ENCODE measurements around the gene VARS2. TPM values are rescaled to one million over a fixed set of nuclear protein-coding genes. Genes with fewer than 3 reads are reported as not detected.

Gene VARS2
- total and polyA plus RNA-seq, 9 of the 15 experiments (the other 6 are each of a cell fraction or from before 2014, with no cell fraction given) = 1.6 to 53.6 (median 29.9) TPM

GRCh38 chr6:30882759-30883684 lies 31.0 kb upstream of the VARS2 start (continued):
- TF ChIP-seq, protein P1, sequence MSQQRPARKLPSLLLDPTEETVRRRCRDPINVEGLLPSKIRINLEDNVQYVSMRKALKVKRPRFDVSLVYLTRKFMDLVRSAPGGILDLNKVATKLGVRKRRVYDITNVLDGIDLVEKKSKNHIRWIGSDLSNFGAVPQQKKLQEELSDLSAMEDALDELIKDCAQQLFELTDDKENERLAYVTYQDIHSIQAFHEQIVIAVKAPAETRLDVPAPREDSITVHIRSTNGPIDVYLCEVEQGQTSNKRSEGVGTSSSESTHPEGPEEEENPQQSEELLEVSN (IDR thresholded peaks at IDR 0.05; ENCODE audit: borderline replicate concordance in 1 of 2, extremely low read depth in 1 of 2, insufficient read depth in 1 of 2, insufficient read length in 1 of 2, low read depth in 1 of 2, low read length in 1 of 2, poor library complexity in 1 of 2, severe bottlenecking in 1 of 2) = peak in 1 of 2 experiments; percentile 25
- TF ChIP-seq IRF2 (CRISPR knock-in tag; IDR thresholded peaks at IDR 0.05) (no peak), ARHGAP35 (IDR thresholded peaks at IDR 0.05; ENCODE audit: partially characterized antibody) (no peak), ZNF592 (IDR thresholded peaks at IDR 0.05) (0 out of 2 replicates have a peak, but pooled peaks have one; percentile 28), ZMIZ1 (IDR thresholded peaks at IDR 0.05; ENCODE audit: low read depth in 2 of 2, low read length in 2 of 2) (no peak), GTF2B (IDR thresholded peaks at IDR 0.05; ENCODE audit: extremely low read depth, insufficient read length) (no peak), ZFPM2 (CRISPR knock-in tag; IDR thresholded peaks at IDR 0.05) (no peak), ATF2 (CRISPR knock-in tag; IDR thresholded peaks at IDR 0.05) (no peak), HNRNPL (IDR thresholded peaks at IDR 0.05; ENCODE audit: low read depth, low read length) (no peak)
- TF ChIP-seq, protein P2, sequence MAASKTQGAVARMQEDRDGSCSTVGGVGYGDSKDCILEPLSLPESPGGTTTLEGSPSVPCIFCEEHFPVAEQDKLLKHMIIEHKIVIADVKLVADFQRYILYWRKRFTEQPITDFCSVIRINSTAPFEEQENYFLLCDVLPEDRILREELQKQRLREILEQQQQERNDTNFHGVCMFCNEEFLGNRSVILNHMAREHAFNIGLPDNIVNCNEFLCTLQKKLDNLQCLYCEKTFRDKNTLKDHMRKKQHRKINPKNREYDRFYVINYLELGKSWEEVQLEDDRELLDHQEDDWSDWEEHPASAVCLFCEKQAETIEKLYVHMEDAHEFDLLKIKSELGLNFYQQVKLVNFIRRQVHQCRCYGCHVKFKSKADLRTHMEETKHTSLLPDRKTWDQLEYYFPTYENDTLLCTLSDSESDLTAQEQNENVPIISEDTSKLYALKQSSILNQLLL (CRISPR knock-in tag; IDR thresholded peaks at IDR 0.05; ENCODE audit: borderline replicate concordance) = no peak

Data from K562 (cell line).